Activated CD8-positive, alpha-beta T cell treated with anti-CD3 and anti-CD28 coated beads, Interleukin-2, amount 10 ng/mL, durations not matched to agents 7 days and 5 days (primary cell): ENCODE measurements around the gene SDHAF4. TPM values are rescaled to one million over a fixed set of nuclear protein-coding genes. Genes with fewer than 3 reads are reported as not detected.
"Not testable (repeated sequence)": the region's sequence is repeated elsewhere in the genome, so short reads cannot be mapped to it uniquely, and the experiment has no call there.

Experiments used
- ATAC-seq: fragments of 150-1000 bp; cut with Tn5 transposase; one replicate; pipeline ENCODE4 v1.10.0; 2021; ENCODE audit warnings: moderate library complexity
- CTCF ChIA-PET: fragments of 350-600 bp; sonication (Branson Sonifier 250); formaldehyde crosslinking; loops from one replicate; lab custom pipeline; 2021; ENCODE audit warnings: antibody characterized with exemption; lab: Charles Lee
- POLR2A ChIA-PET: fragments of 350-600 bp; sonication (Branson Sonifier 250); formaldehyde crosslinking; loops from one replicate; lab custom pipeline; 2021; ENCODE audit warnings: antibody characterized with exemption; lab: Charles Lee
- DNase-seq: peaks from one replicate; pipeline ENCODE4 v3.0.0-alpha.2; 2020
- H3K27ac Mint-ChIP-seq: one replicate; pipeline ENCODE4 v1.8.0; 2021; ENCODE audit warnings: mild to moderate bottlenecking, mixed read lengths
- H3K27me3 Mint-ChIP-seq: one replicate; pipeline ENCODE4 v1.8.0; 2021; ENCODE audit warnings: low read depth, mixed read lengths
- H3K36me3 Mint-ChIP-seq: one replicate; pipeline ENCODE4 v1.8.0; 2021; ENCODE audit warnings: low read depth, mixed read lengths
- H3K4me1 Mint-ChIP-seq: one replicate; pipeline ENCODE4 v1.8.0; 2021; ENCODE audit warnings: low read depth, mixed read lengths
- H3K4me3 Mint-ChIP-seq: one replicate; pipeline ENCODE4 v1.8.0; 2021; ENCODE audit warnings: mild to moderate bottlenecking, mixed read lengths
- H3K9me3 Mint-ChIP-seq: one replicate; pipeline ENCODE4 v1.8.0; 2022; ENCODE audit warnings: mixed read lengths; ENCODE audit not compliant: insufficient read depth
- total RNA-seq, 2 experiments: library from RNA; stranded (reverse); gene quantifications; one replicate each; pipeline ENCODE4 v1.2.3, GENCODE V29; 2021

Gene SDHAF4
- total RNA-seq, 2 experiments from 2014 or later: 7.7 to 9.5 TPM

- Mint-ChIP-seq H3K4me1 (no peaks in the 10 kb centered on the region), H3K36me3 (peaks cover 9% of the 10 kb centered on the region), H3K27ac (no peak overlapping the region), H3K27me3 (no peaks in the 10 kb centered on the region), H3K4me3 (no peak overlapping the region), H3K9me3 (no peaks in the 10 kb centered on the region)
- no peak for ATAC-seq
- CTCF ChIA-PET: no interaction called here
- POLR2A ChIA-PET: interaction anchor here (1.6 kb wide), 1 partner anchor 75 kb away, joined by 5 read pairs; the partner anchor contains the start of gene SMAP1
- no peak for DNase-seq
These were observed 25.8 kb downstream of the SDHAF4 start for GRCh38 chr6:70592391-70593117.

GRCh38 chr6:70593118-70593486 is 26.4 kb downstream of the SDHAF4 start:
- H3K27ac Mint-ChIP-seq: no peak overlapping the region
- H3K36me3 Mint-ChIP-seq: peaks cover 9% of the 10 kb centered on the region
- DNase-seq (no peak), ATAC-seq (no peak)
- ChIA-PET CTCF (no interaction called here), POLR2A (interaction anchor here (1.6 kb wide), 1 partner anchor 75 kb away, joined by 5 read pairs; the partner anchor contains the start of gene SMAP1)
- no peaks in the 10 kb centered on the region for H3K4me1 Mint-ChIP-seq
- no peaks in the 10 kb centered on the region for H3K27me3 Mint-ChIP-seq
- no peaks in the 10 kb centered on the region for H3K9me3 Mint-ChIP-seq
- H3K4me3 Mint-ChIP-seq: no peak overlapping the region

GRCh38 chr6:70599187-70599586 is 32.5 kb downstream of the SDHAF4 start:
- CTCF ChIA-PET: interaction anchor here (0.5 to 1.6 kb wide), 5 partner anchors 16 to 186 kb away, joined by 3 to 4 read pairs (median 4); partner anchors contain the start of genes FAM135A and SDHAF4
- peak overlapping the region; percentile 57 for H3K27ac Mint-ChIP-seq
- H3K27me3 Mint-ChIP-seq: no peaks in the 10 kb centered on the region
- POLR2A ChIA-PET: no interaction called here
- peak; percentile 98 for ATAC-seq
- no peaks in the 10 kb centered on the region for H3K9me3 Mint-ChIP-seq
- peak; percentile 80 for DNase-seq
- peaks cover 4% of the 10 kb centered on the region for H3K36me3 Mint-ChIP-seq
- H3K4me1 Mint-ChIP-seq: peaks cover 13% of the 10 kb centered on the region
- peak overlapping the region; percentile 9 for H3K4me3 Mint-ChIP-seq

- no peaks in the 10 kb centered on the region for H3K27me3 Mint-ChIP-seq
- peaks cover 17% of the 10 kb centered on the region for H3K4me1 Mint-ChIP-seq
- ATAC-seq: no peak
- H3K36me3 Mint-ChIP-seq: peaks cover 12% of the 10 kb centered on the region
- H3K27ac Mint-ChIP-seq: no peak overlapping the region
- no peaks in the 10 kb centered on the region for H3K9me3 Mint-ChIP-seq
- H3K4me3 Mint-ChIP-seq: no peak overlapping the region
- ChIA-PET POLR2A (no interaction called here), CTCF (interaction anchor here (0.8 to 1.1 kb wide), 2 partner anchors 15 to 86 kb away, joined by 3 read pairs; no protein-coding TSS in a partner anchor)
- no peak for DNase-seq
These were observed 34.3 kb downstream of the SDHAF4 start for GRCh38 chr6:70601014-70601413.

- POLR2A ChIA-PET: interaction anchor here (1.0 kb wide), 1 partner anchor 47 kb away, joined by 4 read pairs; no protein-coding TSS in a partner anchor
- CTCF ChIA-PET: interaction anchor here (1.3 kb wide), 1 partner anchor 48 kb away, joined by 3 read pairs; no protein-coding TSS in a partner anchor
These were observed 37.5 kb downstream of the SDHAF4 start for GRCh38 chr6:70604254-70604653.

GRCh38 chr6:70607371-70607770 is 40.6 kb downstream of the SDHAF4 start:
- H3K4me3 Mint-ChIP-seq: peak overlapping the region; percentile 9
- peaks cover 25% of the 10 kb centered on the region for H3K4me1 Mint-ChIP-seq
- peaks cover 13% of the 10 kb centered on the region for H3K27me3 Mint-ChIP-seq
- H3K36me3 Mint-ChIP-seq: peaks cover 16% of the 10 kb centered on the region
- H3K9me3 Mint-ChIP-seq, CTCF ChIA-PET, DNase-seq, ATAC-seq: not testable (repeated sequence)
- peak overlapping the region; percentile 64 for H3K27ac Mint-ChIP-seq
- POLR2A ChIA-PET: interaction anchor here (1.3 kb wide), 1 partner anchor 45 kb away, joined by 3 read pairs; no protein-coding TSS in a partner anchor

More at GRCh38 chr6:70604254-70604653, 37.5 kb downstream of the SDHAF4 start:
- H3K27ac Mint-ChIP-seq: no peak overlapping the region
- peaks cover 16% of the 10 kb centered on the region for H3K36me3 Mint-ChIP-seq
- H3K4me1 Mint-ChIP-seq: peaks cover 29% of the 10 kb centered on the region
- no peak overlapping the region for H3K4me3 Mint-ChIP-seq
- no peaks in the 10 kb centered on the region for H3K27me3 Mint-ChIP-seq
- DNase-seq: no peak
- ATAC-seq: no peak
- H3K9me3 Mint-ChIP-seq: peaks cover 4% of the 10 kb centered on the region

GRCh38 chr6:70609181-70609580 is 42.5 kb downstream of the SDHAF4 start:
- H3K27ac Mint-ChIP-seq, POLR2A ChIA-PET, ATAC-seq, DNase-seq, CTCF ChIA-PET, H3K9me3 Mint-ChIP-seq, H3K4me3 Mint-ChIP-seq: not testable (repeated sequence)
- Mint-ChIP-seq H3K36me3 (peaks cover 12% of the 10 kb centered on the region), H3K4me1 (peaks cover 25% of the 10 kb centered on the region), H3K27me3 (peaks cover 15% of the 10 kb centered on the region)

GRCh38 chr6:70616728-70617260 is 50.1 kb downstream of the SDHAF4 start:
- no peak for DNase-seq
- Mint-ChIP-seq H3K27ac (no peak overlapping the region), H3K27me3 (peaks cover 4% of the 10 kb centered on the region), H3K36me3 (no peaks in the 10 kb centered on the region), H3K4me1 (peaks cover 6% of the 10 kb centered on the region), H3K9me3 (no peaks in the 10 kb centered on the region), H3K4me3 (no peak overlapping the region)
- ChIA-PET CTCF (interaction anchor here (0.7 kb wide), 1 partner anchor 101 kb away, joined by 3 read pairs; no protein-coding TSS in a partner anchor), POLR2A (no interaction called here)
- ATAC-seq: no peak

- no peaks in the 10 kb centered on the region for H3K36me3 Mint-ChIP-seq
- H3K4me3 Mint-ChIP-seq: no peak overlapping the region
- no peak overlapping the region for H3K27ac Mint-ChIP-seq
- CTCF ChIA-PET: no interaction called here
- H3K27me3 Mint-ChIP-seq: peaks cover 2% of the 10 kb centered on the region
- no peak for DNase-seq
- POLR2A ChIA-PET: no interaction called here
- no peaks in the 10 kb centered on the region for H3K4me1 Mint-ChIP-seq
- ATAC-seq: no peak
- H3K9me3 Mint-ChIP-seq: no peaks in the 10 kb centered on the region
These were observed 54.0 kb downstream of the SDHAF4 start for GRCh38 chr6:70620746-70621145.

GRCh38 chr6:70622461-70622860 is 55.7 kb downstream of the SDHAF4 start:
- H3K4me3 Mint-ChIP-seq: no peak overlapping the region
- no peaks in the 10 kb centered on the region for H3K9me3 Mint-ChIP-seq
- H3K36me3 Mint-ChIP-seq: no peaks in the 10 kb centered on the region
- POLR2A ChIA-PET: no interaction called here
- H3K27ac Mint-ChIP-seq: no peak overlapping the region
- DNase-seq (no peak), ATAC-seq (no peak)
- no peaks in the 10 kb centered on the region for H3K4me1 Mint-ChIP-seq
- no peaks in the 10 kb centered on the region for H3K27me3 Mint-ChIP-seq
- CTCF ChIA-PET: no interaction called here

- ChIA-PET CTCF (no interaction called here), POLR2A (no interaction called here)
- no peaks in the 10 kb centered on the region for H3K9me3 Mint-ChIP-seq
- H3K4me3 Mint-ChIP-seq: no peak overlapping the region
- no peaks in the 10 kb centered on the region for H3K36me3 Mint-ChIP-seq
- no peak overlapping the region for H3K27ac Mint-ChIP-seq
- no peak for ATAC-seq
- peaks cover 2% of the 10 kb centered on the region for H3K27me3 Mint-ChIP-seq
- H3K4me1 Mint-ChIP-seq: no peaks in the 10 kb centered on the region
- no peak for DNase-seq
These were observed 58.7 kb downstream of the SDHAF4 start for GRCh38 chr6:70625436-70625835.
